Activated T-helper 17 cell treated with anti-CD3 and anti-CD28 coated beads, Interleukin-2, amount 50 U/mL, for 72 hours (primary cell): ENCODE measurements around the gene SGCD. TPM values are rescaled to one million over a fixed set of nuclear protein-coding genes. Genes with fewer than 3 reads are reported as not detected.

Experiments used
- ATAC-seq: fragments of 150-1000 bp; cut with Tn5 transposase; replicated peaks from 2 replicates; pipeline ENCODE4 v1.10.0; 2021; ENCODE audit warnings: mild to moderate bottlenecking, moderate library complexity
- H3K27ac Mint-ChIP-seq: one replicate; pipeline ENCODE4 v1.8.0; 2022; ENCODE audit warnings: mixed read lengths
- H3K27me3 Mint-ChIP-seq: one replicate; pipeline ENCODE4 v1.8.0; 2022; ENCODE audit warnings: mixed read lengths
- H3K36me3 Mint-ChIP-seq: one replicate; pipeline ENCODE4 v1.8.0; 2022; ENCODE audit warnings: low read depth, mild to moderate bottlenecking, mixed read lengths
- H3K4me1 Mint-ChIP-seq: one replicate; pipeline ENCODE4 v1.8.0; 2022; ENCODE audit warnings: mixed read lengths
- H3K4me3 Mint-ChIP-seq: one replicate; pipeline ENCODE4 v1.8.0; 2022; ENCODE audit warnings: mild to moderate bottlenecking, mixed read lengths
- H3K9me3 Mint-ChIP-seq: one replicate; pipeline ENCODE4 v1.8.0; 2022; ENCODE audit warnings: mixed read lengths
- total RNA-seq, 2 donors: library from RNA; stranded (reverse); gene quantifications; one replicate each; pipeline ENCODE4 v1.2.3, GENCODE V29; 2022

Gene SGCD
- total RNA-seq, 2 donors from 2014 or later: not detected

DNA sequence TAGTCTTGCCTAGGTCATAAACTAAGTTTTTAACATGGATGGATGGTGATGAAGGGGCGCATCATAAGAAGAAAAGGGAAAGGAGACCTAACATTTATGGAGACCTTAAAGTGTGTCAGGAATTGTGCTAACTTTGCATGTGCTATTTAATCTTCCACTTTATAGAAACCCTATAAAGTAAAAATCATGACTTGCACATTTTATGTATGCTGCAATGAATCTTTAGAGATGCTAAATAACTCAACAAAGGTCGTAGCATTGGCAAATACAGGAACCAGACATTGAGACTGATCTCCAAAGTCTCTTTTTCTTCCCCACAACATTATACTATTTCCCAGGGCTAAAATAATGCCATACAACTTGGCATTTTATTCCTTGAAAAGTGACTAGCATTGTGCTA is 214.6 kb downstream of the SGCD start:
- no peak for ATAC-seq
- H3K36me3 Mint-ChIP-seq: no peaks in the 10 kb centered on the region
- no peaks in the 10 kb centered on the region for H3K9me3 Mint-ChIP-seq
- no peaks in the 10 kb centered on the region for H3K4me1 Mint-ChIP-seq
- no peak overlapping the region for H3K4me3 Mint-ChIP-seq
- peaks cover 16% of the 10 kb centered on the region for H3K27me3 Mint-ChIP-seq
- no peak overlapping the region for H3K27ac Mint-ChIP-seq

DNA sequence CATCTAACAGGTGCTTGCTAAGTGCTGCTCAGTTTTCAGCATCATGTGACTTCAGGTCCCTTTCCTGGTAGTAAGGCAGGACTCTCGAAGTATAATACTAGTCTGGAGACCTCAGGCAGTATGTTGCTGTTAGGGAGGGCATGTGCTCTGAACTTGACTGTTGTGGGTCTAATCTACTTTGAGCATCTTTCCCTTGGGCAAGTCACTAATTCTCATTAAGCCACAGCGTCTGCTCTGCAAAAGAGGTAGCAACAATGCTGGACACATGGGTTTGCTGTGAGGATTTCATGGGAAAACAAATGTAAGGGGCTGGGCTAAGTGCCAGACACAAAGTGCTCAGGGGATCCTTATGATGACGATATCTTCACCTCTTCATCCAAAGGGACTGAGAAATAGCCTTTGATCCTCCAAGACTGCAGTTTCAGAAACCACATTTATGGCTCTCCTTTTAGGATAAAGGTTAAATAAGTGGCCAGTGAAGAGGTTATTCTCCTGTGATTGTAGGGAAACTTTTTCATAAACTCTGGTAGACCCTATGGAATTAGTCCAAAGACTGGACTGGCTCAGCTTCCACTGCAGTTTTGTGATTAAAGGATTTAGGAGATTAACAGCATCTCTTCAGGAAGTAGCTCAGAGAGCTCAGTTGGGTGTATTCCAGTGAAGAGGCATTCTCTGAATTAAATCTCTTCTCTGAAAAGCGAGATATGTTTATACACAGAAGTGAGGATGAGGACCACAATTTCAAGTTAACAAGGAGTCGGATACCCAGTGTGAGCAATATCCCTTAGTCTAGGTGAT is 216.6 kb downstream of the SGCD start:
- H3K27me3 Mint-ChIP-seq: peaks cover 11% of the 10 kb centered on the region
- H3K9me3 Mint-ChIP-seq: no peaks in the 10 kb centered on the region
- no peak overlapping the region for H3K27ac Mint-ChIP-seq
- ATAC-seq: no peak
- H3K4me3 Mint-ChIP-seq: no peak overlapping the region
- H3K36me3 Mint-ChIP-seq: no peaks in the 10 kb centered on the region
- no peaks in the 10 kb centered on the region for H3K4me1 Mint-ChIP-seq

DNA sequence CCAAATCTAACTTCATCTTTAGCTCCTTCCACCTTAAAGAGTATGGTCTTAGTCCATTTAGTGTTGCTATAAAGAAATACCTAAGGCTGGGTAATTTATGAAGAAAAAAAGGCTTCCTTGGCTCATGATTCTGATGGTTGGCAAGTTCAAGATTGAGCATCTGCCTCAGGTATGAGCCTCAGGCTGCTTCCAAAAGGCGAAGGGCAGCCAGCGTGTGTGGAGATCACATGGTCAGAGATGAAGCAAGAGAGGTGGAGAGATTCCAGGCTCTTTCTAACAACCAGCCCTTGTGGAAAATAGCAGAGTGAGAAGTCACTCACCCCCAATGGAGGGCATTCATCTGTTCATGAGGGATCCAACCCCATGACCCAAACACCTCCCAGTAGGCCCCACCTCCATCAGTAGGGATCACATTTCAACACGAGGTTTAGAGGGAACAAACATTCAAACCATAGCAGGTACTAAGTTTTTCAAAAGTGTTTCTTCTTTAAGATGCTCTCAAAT is 225.9 kb downstream of the SGCD start:
- ATAC-seq: no peak
- peaks cover 13% of the 10 kb centered on the region for H3K27me3 Mint-ChIP-seq
- H3K4me1 Mint-ChIP-seq: no peaks in the 10 kb centered on the region
- H3K9me3 Mint-ChIP-seq: no peaks in the 10 kb centered on the region
- H3K36me3 Mint-ChIP-seq: no peaks in the 10 kb centered on the region
- no peak overlapping the region for H3K4me3 Mint-ChIP-seq
- H3K27ac Mint-ChIP-seq: no peak overlapping the region

DNA sequence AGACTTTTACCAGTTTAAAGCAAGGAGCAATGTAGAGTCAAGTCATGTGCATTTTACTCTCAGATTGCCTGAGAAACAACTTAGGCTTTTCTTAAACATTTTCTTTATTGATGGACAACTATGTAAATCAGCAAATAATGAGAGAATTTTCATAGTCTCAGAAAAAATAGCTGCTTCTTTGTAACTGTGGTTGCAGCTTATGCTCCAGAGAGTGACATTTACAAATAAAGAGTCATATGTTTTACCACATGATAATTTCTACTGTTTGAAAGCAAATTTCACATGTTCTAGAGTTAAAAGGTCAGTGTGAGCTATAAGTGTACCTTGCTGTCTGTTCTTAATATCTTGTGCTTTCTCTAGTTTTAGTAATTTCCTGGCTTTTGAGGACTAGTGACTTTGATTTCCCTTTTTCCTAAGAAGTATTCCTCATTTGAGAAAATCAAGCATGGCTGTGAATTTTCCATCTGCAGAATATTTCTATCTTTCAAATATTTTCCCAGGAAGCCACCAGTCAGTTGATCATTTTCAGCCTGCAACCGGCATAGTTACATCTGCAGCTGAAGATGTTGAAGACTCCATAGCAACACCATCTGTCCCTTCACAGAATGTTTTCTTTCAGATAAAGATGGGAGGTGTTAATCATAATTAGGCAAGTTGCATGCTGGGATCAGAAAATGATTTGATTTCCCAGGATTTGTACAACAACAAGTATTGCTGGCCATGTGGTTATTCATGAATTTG is 229.9 kb downstream of the SGCD start:
- no peaks in the 10 kb centered on the region for H3K4me1 Mint-ChIP-seq
- no peak overlapping the region for H3K27ac Mint-ChIP-seq
- H3K9me3 Mint-ChIP-seq: no peaks in the 10 kb centered on the region
- H3K4me3 Mint-ChIP-seq: no peak overlapping the region
- H3K27me3 Mint-ChIP-seq: peaks cover 9% of the 10 kb centered on the region
- no peaks in the 10 kb centered on the region for H3K36me3 Mint-ChIP-seq
- ATAC-seq: no peak

DNA sequence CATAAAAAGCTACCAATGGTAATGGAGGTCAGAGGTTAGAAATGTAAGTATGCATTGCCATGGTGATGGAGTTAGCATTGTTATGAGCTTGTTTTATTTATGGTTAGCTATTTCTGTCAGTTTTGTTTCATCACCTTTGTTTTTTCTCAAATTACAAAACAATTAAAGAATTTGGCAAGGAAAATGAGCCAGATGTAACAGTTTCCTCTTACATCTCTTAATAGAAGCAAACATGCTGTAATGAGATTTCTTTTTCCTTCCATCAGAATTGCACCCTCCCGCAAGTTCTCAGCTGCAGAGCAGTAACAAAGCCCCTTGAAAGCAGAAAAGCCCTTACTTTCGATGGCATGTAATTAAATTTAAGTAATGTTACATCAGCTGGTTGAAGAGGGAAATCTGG is 233.0 kb downstream of the SGCD start:
- no peaks in the 10 kb centered on the region for H3K36me3 Mint-ChIP-seq
- no peak overlapping the region for H3K4me3 Mint-ChIP-seq
- no peak for ATAC-seq
- H3K9me3 Mint-ChIP-seq: no peaks in the 10 kb centered on the region
- no peaks in the 10 kb centered on the region for H3K4me1 Mint-ChIP-seq
- H3K27ac Mint-ChIP-seq: no peak overlapping the region
- H3K27me3 Mint-ChIP-seq: peaks cover 17% of the 10 kb centered on the region

DNA sequence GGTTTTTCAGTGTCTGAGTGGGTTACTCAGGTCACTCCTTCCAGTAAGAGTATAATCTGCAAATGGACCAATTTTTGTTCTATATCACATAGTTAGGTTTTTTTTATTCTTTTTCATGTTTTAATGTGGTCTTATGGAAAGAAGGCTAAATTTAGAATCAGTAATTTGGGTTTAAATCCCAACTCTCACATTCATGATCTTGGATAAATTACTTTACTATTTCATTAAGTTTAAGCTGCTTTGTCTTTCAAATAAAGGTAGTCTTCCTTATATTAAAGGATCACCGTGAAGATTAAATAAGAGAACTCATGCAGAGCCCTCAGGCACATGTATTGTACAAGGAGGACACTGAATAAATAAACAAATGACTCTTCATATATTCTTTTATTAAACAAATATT is 234.7 kb downstream of the SGCD start:
- Mint-ChIP-seq H3K27me3 (peaks cover 12% of the 10 kb centered on the region), H3K4me3 (no peak overlapping the region), H3K4me1 (no peaks in the 10 kb centered on the region), H3K9me3 (no peaks in the 10 kb centered on the region), H3K36me3 (no peaks in the 10 kb centered on the region), H3K27ac (no peak overlapping the region)
- ATAC-seq: no peak

DNA sequence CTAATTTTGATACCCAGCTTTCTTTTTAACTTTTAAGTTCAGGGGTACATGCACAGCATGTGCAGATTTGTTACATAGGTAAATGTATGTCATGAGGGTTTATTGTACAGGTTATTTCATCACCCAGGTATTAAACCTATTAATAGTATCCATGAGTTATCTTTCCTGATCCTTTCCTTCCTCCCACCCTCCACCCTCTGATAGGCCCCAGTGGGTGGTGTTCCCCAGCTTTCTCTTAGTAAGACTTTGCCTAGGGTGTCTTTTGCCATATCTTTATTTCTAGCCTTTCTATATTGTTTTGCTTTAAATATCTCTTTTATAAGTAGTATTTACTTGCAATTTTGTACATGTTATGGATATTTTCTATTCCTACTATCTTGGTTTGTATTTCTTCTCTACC is 243.7 kb downstream of the SGCD start:
- no peak overlapping the region for H3K27ac Mint-ChIP-seq
- no peak overlapping the region for H3K4me3 Mint-ChIP-seq
- no peak for ATAC-seq
- no peaks in the 10 kb centered on the region for H3K4me1 Mint-ChIP-seq
- H3K27me3 Mint-ChIP-seq: peaks cover 4% of the 10 kb centered on the region
- H3K36me3 Mint-ChIP-seq: no peaks in the 10 kb centered on the region
- H3K9me3 Mint-ChIP-seq: no peaks in the 10 kb centered on the region

DNA sequence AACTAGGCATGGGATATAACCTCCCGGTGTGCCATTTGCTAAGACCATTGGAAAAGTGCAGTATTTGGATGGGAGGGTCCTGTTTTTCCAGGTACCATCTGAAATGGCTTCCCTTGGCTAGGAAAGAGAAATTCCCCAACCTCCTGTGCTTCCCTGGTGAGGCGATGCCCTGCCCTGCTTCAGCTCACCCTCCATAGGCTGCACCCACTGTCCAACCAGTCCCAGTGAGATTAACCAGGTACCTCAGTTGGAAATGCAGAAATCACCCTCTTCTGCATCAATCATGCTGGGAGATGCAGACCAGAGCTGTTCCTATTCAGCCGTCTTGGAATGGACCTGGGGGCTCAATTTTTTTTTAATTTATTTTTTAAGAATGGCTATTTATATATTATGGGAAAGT is 254.8 kb downstream of the SGCD start:
- no peak for ATAC-seq
- Mint-ChIP-seq H3K4me3 (no peak overlapping the region), H3K27me3 (peaks cover 37% of the 10 kb centered on the region), H3K27ac (no peak overlapping the region), H3K36me3 (no peaks in the 10 kb centered on the region), H3K4me1 (no peaks in the 10 kb centered on the region), H3K9me3 (peaks cover 18% of the 10 kb centered on the region)

DNA sequence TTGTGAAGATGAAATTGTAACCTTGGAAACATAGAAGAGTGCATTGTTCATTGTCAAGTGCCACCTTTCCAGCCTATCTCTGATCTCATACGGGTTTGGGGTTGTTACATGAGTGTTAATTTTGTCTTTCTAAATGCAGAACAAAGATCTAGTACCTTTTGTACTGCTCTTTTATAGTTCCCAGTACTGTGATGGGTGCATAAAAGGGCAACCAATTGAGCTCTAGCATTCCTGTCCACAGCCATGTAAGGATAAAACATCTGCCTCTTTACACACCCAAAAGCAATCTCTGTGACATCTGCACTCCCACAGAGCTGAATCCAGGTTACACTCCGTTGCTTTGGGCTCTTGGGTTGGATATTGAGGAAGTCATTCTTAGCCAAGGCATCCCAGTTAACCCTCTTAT is 255.2 kb downstream of the SGCD start:
- Mint-ChIP-seq H3K4me3 (no peak overlapping the region), H3K27me3 (peaks cover 37% of the 10 kb centered on the region), H3K9me3 (peaks cover 18% of the 10 kb centered on the region), H3K4me1 (no peaks in the 10 kb centered on the region), H3K36me3 (no peaks in the 10 kb centered on the region), H3K27ac (no peak overlapping the region)
- ATAC-seq: no peak

DNA sequence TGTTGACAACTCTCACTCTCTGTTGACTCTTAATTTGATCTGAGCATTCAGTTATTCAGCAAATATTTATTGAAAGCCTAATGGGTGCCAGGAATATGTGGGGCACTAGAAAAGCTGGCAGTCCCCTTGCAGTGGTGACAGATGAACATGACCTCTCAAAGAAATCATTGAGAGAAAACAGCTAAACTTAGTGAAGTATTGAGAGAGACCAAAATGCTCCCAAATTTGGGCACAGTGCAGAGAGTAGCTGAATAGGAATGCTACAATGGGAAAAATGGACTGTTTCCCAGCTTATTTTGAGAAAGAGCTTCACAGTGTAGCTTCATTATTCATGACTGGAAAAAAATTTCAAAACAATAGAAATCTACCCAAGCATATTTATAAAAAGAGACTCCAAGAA is 257.9 kb downstream of the SGCD start:
- Mint-ChIP-seq H3K36me3 (no peaks in the 10 kb centered on the region), H3K4me1 (no peaks in the 10 kb centered on the region), H3K4me3 (no peak overlapping the region), H3K27ac (no peak overlapping the region), H3K9me3 (peaks cover 9% of the 10 kb centered on the region), H3K27me3 (peaks cover 29% of the 10 kb centered on the region)
- no peak for ATAC-seq

DNA sequence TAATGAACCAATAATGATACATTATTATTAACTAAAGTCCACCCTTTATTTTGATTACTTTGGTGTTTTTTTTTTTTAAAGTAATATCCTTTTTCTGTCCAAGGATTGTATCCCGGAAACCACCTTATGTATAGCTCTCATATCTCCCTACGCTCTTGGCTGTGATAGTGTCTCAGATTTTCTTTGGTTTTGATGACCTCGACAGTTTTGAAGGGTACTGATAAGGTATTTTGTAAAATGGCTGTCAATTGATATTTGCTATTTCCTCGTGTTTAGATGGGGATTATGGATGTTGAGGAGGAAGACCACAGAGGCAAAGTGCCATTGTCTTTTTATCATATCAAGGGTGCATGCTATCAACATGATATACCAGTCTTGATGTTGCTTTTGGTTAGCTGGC is 259.0 kb downstream of the SGCD start:
- H3K9me3 Mint-ChIP-seq: peaks cover under 1% of the 10 kb centered on the region
- no peaks in the 10 kb centered on the region for H3K36me3 Mint-ChIP-seq
- ATAC-seq: no peak
- no peaks in the 10 kb centered on the region for H3K4me1 Mint-ChIP-seq
- no peak overlapping the region for H3K4me3 Mint-ChIP-seq
- H3K27me3 Mint-ChIP-seq: peaks cover 26% of the 10 kb centered on the region
- no peak overlapping the region for H3K27ac Mint-ChIP-seq

DNA sequence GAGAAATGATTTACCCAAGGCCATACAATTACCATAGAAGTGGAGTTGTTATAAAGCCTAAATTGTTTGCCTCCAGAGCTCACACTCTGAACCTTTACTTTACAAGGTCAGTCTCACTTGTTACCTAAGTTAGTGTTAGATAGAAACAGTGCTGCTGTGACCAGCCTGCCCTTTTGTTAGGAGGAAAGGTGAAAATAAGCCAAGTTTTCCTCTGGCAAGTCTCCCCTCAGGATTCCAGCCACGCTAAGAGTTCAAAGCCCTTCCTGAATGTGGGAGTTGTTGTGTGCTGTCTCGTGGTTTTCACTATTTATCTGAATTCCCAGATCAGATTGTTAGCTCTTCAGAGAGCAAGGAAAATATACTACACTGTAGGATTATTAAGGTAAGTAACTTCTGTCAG is 260.0 kb downstream of the SGCD start:
- H3K4me3 Mint-ChIP-seq: no peak overlapping the region
- H3K27ac Mint-ChIP-seq: no peak overlapping the region
- no peak for ATAC-seq
- no peaks in the 10 kb centered on the region for H3K36me3 Mint-ChIP-seq
- H3K27me3 Mint-ChIP-seq: peaks cover 27% of the 10 kb centered on the region
- no peaks in the 10 kb centered on the region for H3K9me3 Mint-ChIP-seq
- no peaks in the 10 kb centered on the region for H3K4me1 Mint-ChIP-seq

DNA sequence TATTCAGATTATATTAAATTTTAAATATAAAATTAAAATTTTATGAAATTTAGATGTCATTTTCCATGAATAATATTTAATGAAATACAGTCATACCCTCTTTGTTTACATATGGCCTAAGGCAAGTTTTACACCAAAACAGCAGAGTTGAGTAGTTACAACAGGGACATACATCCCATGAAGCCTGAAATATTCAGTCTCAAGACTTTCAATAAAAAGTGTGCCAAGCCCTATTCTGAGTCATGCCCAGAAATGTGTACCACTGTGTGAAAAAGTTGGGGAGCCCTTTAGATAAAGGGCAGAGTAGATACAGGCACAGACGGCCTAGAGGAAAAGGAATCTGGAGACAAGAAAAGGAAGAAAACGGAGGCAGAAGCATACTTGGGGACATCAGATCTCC is 261.3 kb downstream of the SGCD start:
- ATAC-seq: no peak
- Mint-ChIP-seq H3K27ac (no peak overlapping the region), H3K27me3 (peaks cover 31% of the 10 kb centered on the region), H3K4me3 (no peak overlapping the region), H3K9me3 (no peaks in the 10 kb centered on the region), H3K4me1 (no peaks in the 10 kb centered on the region), H3K36me3 (no peaks in the 10 kb centered on the region)

DNA sequence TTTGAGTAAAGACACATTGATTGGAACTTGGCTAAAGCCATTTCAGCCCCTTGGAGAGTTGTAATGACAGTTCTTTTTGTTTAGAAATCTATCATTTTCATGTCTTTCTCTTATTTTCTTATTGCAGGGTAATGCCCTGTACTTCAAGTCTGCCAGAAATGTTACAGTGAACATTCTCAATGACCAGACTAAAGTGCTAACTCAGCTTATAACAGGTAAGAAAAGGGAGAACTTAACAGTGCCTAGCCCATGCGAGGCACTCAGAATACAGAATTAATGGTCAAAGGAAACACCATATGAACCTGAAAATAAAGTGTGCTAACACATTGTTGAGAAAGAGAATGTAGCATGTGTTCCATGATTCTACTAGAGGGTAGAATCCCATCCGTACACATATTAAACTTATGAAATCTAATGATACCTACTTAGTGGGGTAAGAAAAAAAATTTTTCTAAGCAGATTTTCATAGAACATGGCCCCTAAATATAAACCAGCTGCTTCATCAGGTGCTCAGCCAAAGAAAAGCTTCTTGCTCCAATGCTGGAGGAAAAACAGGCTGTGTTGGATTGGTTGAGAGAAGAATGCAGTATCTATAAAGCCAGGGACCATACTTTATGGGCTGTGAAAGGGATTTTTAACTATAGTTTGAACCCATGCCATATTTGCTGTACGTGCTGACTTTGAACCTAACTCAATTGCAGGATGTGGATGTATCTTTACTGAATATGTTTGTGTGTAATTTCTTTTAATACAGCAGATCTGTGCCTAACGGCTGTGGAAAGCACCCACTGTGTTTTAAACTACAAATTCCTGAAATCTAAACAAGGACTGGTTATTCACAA is 262.4 kb downstream of the SGCD start:
- no peaks in the 10 kb centered on the region for H3K4me1 Mint-ChIP-seq
- H3K27ac Mint-ChIP-seq: no peak overlapping the region
- H3K4me3 Mint-ChIP-seq: no peak overlapping the region
- no peaks in the 10 kb centered on the region for H3K36me3 Mint-ChIP-seq
- peaks cover 30% of the 10 kb centered on the region for H3K27me3 Mint-ChIP-seq
- ATAC-seq: no peak
- H3K9me3 Mint-ChIP-seq: no peaks in the 10 kb centered on the region

DNA sequence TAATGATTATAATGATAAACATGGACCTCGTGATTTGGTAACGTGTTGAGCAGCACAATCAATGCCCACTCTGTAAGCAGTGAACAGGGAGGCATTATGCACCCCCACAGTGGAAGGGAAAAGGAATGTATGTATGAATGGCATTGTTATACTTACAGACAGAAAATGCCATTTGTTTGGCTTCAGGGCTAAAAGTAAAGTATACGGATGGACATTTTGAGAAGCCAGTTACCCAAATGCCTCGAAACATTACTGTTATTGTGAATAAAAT is 262.9 kb downstream of the SGCD start:
- H3K27me3 Mint-ChIP-seq: peaks cover 30% of the 10 kb centered on the region
- no peaks in the 10 kb centered on the region for H3K4me1 Mint-ChIP-seq
- no peak overlapping the region for H3K4me3 Mint-ChIP-seq
- ATAC-seq: no peak
- no peaks in the 10 kb centered on the region for H3K9me3 Mint-ChIP-seq
- no peaks in the 10 kb centered on the region for H3K36me3 Mint-ChIP-seq
- H3K27ac Mint-ChIP-seq: no peak overlapping the region
